H1 (cell line): ENCODE measurements around the gene TK1. TPM values are rescaled to one million over a fixed set of nuclear protein-coding genes. Genes with fewer than 3 reads are reported as not detected.

Experiments used
- CBX5 ChIP-seq: fragments of 300-800, 300-1000 bp; sonication (generic); IDR thresholded peaks from 2 replicates; pipeline ENCODE4 v1.7.1; 2016; ENCODE audit warnings: antibody characterized with exemption, low read length, low read depth
- HDAC6 ChIP-seq: IDR thresholded peaks from one replicate; pipeline ENCODE4 v1.7.1; 2012; ENCODE audit warnings: low read depth, mild to moderate bottlenecking, inconsistent platforms, low read length, moderate library complexity
- MAX ChIP-seq: IDR thresholded peaks from 2 replicates; pipeline ENCODE4 v1.6.1; 2012; ENCODE audit warnings: inconsistent platforms
- TCF12 ChIP-seq: IDR thresholded peaks from 2 replicates; pipeline ENCODE4 v1.6.1; 2011; ENCODE audit warnings: low read depth, mild to moderate bottlenecking, low read length
- ZNF274 ChIP-seq: IDR thresholded peaks from 2 replicates; pipeline ENCODE4 v1.7.0; 2012; ENCODE audit warnings: low read length, borderline replicate concordance; ENCODE audit errors: extremely low read depth
- polyA plus RNA-seq, 7 experiments: library from polyadenylated mRNA; depleted of rRNA in 3 of 7; stranded (reverse) in 5 of 7; unstranded in 2 of 7; fragments of >200 nt in 5 of 7; fragments of 200-250 nt in 2 of 7; gene quantifications; 1 replicate in 5 of 7; 2 replicates in 1 of 7; 4 replicates in 1 of 7; pipeline versions ENCODE4 v1.2.1 to v1.2.3, GENCODE V29; 2011 to 2013; ENCODE audit warnings: missing spikeins in 2 of 7, mixed read lengths in 2 of 7
- total RNA-seq: library from RNA; stranded (reverse); fragmentation: NEBNext Ultra II Directional; extraction: Animal tissue kit (Norgen Biotek cat#: 25700); gene quantifications from 2 replicates; pipeline ENCODE4 v1.2.1, GENCODE V29; 2021
- TF ChIP-seq, protein P1 (sequence below), 3 experiments: IDR thresholded peaks; 1 replicate in 2 of 3; 2 replicates in 1 of 3; pipeline versions ENCODE4 v1.5.1 to v1.6.1; 2011; ENCODE audit warnings: low read length in 3 of 3, mild to moderate bottlenecking in 3 of 3, inconsistent platforms in 2 of 3, low read depth in 1 of 3, moderate library complexity in 1 of 3; ENCODE audit not compliant: insufficient read depth in 1 of 3; ENCODE audit errors: control extremely low read depth in 1 of 3
- TF ChIP-seq, protein P2 (sequence below): IDR thresholded peaks from 2 replicates; pipeline ENCODE4 v1.6.1; 2012; ENCODE audit warnings: inconsistent platforms

The TK1 gene
- total and polyA plus RNA-seq, 2 of the 8 experiments (the other 6 are each of a cell fraction or from before 2014, with no cell fraction given) = 66.9 to 147 TPM

- TF ChIP-seq, protein P1, sequence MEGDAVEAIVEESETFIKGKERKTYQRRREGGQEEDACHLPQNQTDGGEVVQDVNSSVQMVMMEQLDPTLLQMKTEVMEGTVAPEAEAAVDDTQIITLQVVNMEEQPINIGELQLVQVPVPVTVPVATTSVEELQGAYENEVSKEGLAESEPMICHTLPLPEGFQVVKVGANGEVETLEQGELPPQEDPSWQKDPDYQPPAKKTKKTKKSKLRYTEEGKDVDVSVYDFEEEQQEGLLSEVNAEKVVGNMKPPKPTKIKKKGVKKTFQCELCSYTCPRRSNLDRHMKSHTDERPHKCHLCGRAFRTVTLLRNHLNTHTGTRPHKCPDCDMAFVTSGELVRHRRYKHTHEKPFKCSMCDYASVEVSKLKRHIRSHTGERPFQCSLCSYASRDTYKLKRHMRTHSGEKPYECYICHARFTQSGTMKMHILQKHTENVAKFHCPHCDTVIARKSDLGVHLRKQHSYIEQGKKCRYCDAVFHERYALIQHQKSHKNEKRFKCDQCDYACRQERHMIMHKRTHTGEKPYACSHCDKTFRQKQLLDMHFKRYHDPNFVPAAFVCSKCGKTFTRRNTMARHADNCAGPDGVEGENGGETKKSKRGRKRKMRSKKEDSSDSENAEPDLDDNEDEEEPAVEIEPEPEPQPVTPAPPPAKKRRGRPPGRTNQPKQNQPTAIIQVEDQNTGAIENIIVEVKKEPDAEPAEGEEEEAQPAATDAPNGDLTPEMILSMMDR (IDR thresholded peaks at IDR 0.05; ENCODE audit: control extremely low read depth in 1 of 3, insufficient read depth in 1 of 3, low read depth in 1 of 3, low read length in 3 of 3) = no peak
- TF ChIP-seq MAX = no peak
- TF ChIP-seq TCF12 = no peak
- TF ChIP-seq HDAC6 = no peak
- no peak for TF ChIP-seq CBX5
- TF ChIP-seq, protein P2, sequence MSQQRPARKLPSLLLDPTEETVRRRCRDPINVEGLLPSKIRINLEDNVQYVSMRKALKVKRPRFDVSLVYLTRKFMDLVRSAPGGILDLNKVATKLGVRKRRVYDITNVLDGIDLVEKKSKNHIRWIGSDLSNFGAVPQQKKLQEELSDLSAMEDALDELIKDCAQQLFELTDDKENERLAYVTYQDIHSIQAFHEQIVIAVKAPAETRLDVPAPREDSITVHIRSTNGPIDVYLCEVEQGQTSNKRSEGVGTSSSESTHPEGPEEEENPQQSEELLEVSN = no peak
- TF ChIP-seq ZNF274 = no peak
Measured at GRCh38 chr17:78202666-78203065, 15.8 kb upstream of the TK1 start (continued).
